ENCODE data around the gene OPCML. TPM values are rescaled to one million over a fixed set of nuclear protein-coding genes. Genes with fewer than 3 reads are reported as not detected.

Gene OPCML
- total and polyA plus RNA-seq, 2 donors (not counting 1 experiment from before 2014, with no cell fraction given) = 0.99 to 2.8 TPM

GRCh38 chr11:132784441-132784840 is 747.9 kb downstream of the OPCML start:
- no peak for TF ChIP-seq CTCF (conservative IDR thresholded peaks at IDR 0.05 in 1 of 2, IDR thresholded peaks at IDR 0.05 in 1 of 2; ENCODE audit: low read depth in 1 of 2, low read length in 2 of 2)
- TF ChIP-seq EZH2 (IDR thresholded peaks at IDR 0.05; ENCODE audit: low read length, missing control alignments) = no peak
- DNase-seq (ENCODE audit: low read depth in 2 of 2) = peak; percentile 67 to 76
- H3K9ac ChIP-seq (ENCODE audit: insufficient read depth, low read length) = no peak overlapping the region

GRCh38 chr11:132782102-132782501 is 750.2 kb downstream of the OPCML start:
- no peak for DNase-seq (ENCODE audit: low read depth in 2 of 2)
- TF ChIP-seq CTCF (conservative IDR thresholded peaks at IDR 0.05 in 1 of 2, IDR thresholded peaks at IDR 0.05 in 1 of 2; ENCODE audit: low read depth in 1 of 2, low read length in 2 of 2) (no peak), EZH2 (IDR thresholded peaks at IDR 0.05; ENCODE audit: low read length, missing control alignments) (no peak)
- Histone ChIP-seq H3K4me3 (replicated peaks in 1 of 4; ENCODE audit: control extremely low read depth in 1 of 4, insufficient read depth in 1 of 4, low read depth in 3 of 4, low read length in 4 of 4) (no peak overlapping the region), H4K20me1 (ENCODE audit: control insufficient read depth, extremely low read depth, insufficient read depth, low read length) (no peaks in the 10 kb centered on the region), H3K79me2 (ENCODE audit: control insufficient read depth, insufficient read depth, low read length) (no peaks in the 10 kb centered on the region), H3K27me3 (ENCODE audit: control insufficient read depth, insufficient read depth, low read length) (no peaks in the 10 kb centered on the region), H3K36me3 (ENCODE audit: control insufficient read depth, insufficient read depth, low read length) (no peaks in the 10 kb centered on the region), H3K9ac (ENCODE audit: insufficient read depth, low read length) (no peak overlapping the region), H3K4me1 (ENCODE audit: control insufficient read depth, extremely low read depth, insufficient read depth, low read length) (no peaks in the 10 kb centered on the region), H3K27ac (ENCODE audit: insufficient read depth, low read length) (no peak overlapping the region), H3K4me2 (ENCODE audit: extremely low read depth, insufficient read depth, low read length) (no peak overlapping the region), H2AFZ (ENCODE audit: low read length) (no peak overlapping the region), H3K9me3 (ENCODE audit: control insufficient read depth, insufficient read depth, low read depth, low read length) (no peaks in the 10 kb centered on the region)

More at GRCh38 chr11:132784441-132784840, 747.9 kb downstream of the OPCML start:
- Histone ChIP-seq H3K9me3 (ENCODE audit: control insufficient read depth, insufficient read depth, low read depth, low read length) (no peaks in the 10 kb centered on the region), H3K4me2 (ENCODE audit: extremely low read depth, insufficient read depth, low read length) (no peak overlapping the region), H2AFZ (ENCODE audit: low read length) (no peak overlapping the region), H4K20me1 (ENCODE audit: control insufficient read depth, extremely low read depth, insufficient read depth, low read length) (no peaks in the 10 kb centered on the region), H3K79me2 (ENCODE audit: control insufficient read depth, insufficient read depth, low read length) (no peaks in the 10 kb centered on the region), H3K36me3 (ENCODE audit: control insufficient read depth, insufficient read depth, low read length) (no peaks in the 10 kb centered on the region), H3K4me1 (ENCODE audit: control insufficient read depth, extremely low read depth, insufficient read depth, low read length) (no peaks in the 10 kb centered on the region), H3K27ac (ENCODE audit: insufficient read depth, low read length) (no peak overlapping the region), H3K27me3 (ENCODE audit: control insufficient read depth, insufficient read depth, low read length) (no peaks in the 10 kb centered on the region), H3K4me3 (replicated peaks in 1 of 4; ENCODE audit: control extremely low read depth in 1 of 4, insufficient read depth in 1 of 4, low read depth in 3 of 4, low read length in 4 of 4) (no peak overlapping the region)

- DNase-seq (ENCODE audit: low read depth in 2 of 2) = peak in 1 of 2 donors; percentile 31
These were observed 752.3 kb downstream of the OPCML start for GRCh38 chr11:132780046-132780445.

More at GRCh38 chr11:132780046-132780445, 752.3 kb downstream of the OPCML start:
- Histone ChIP-seq H3K27me3 (ENCODE audit: control insufficient read depth, insufficient read depth, low read length) (no peaks in the 10 kb centered on the region), H3K27ac (ENCODE audit: insufficient read depth, low read length) (no peak overlapping the region), H4K20me1 (ENCODE audit: control insufficient read depth, extremely low read depth, insufficient read depth, low read length) (no peaks in the 10 kb centered on the region), H3K4me3 (replicated peaks in 1 of 4; ENCODE audit: control extremely low read depth in 1 of 4, insufficient read depth in 1 of 4, low read depth in 3 of 4, low read length in 4 of 4) (no peak overlapping the region), H3K4me1 (ENCODE audit: control insufficient read depth, extremely low read depth, insufficient read depth, low read length) (no peaks in the 10 kb centered on the region), H3K4me2 (ENCODE audit: extremely low read depth, insufficient read depth, low read length) (no peak overlapping the region), H3K79me2 (ENCODE audit: control insufficient read depth, insufficient read depth, low read length) (no peaks in the 10 kb centered on the region), H3K9ac (ENCODE audit: insufficient read depth, low read length) (no peak overlapping the region), H2AFZ (ENCODE audit: low read length) (no peak overlapping the region), H3K36me3 (ENCODE audit: control insufficient read depth, insufficient read depth, low read length) (no peaks in the 10 kb centered on the region), H3K9me3 (ENCODE audit: control insufficient read depth, insufficient read depth, low read depth, low read length) (no peaks in the 10 kb centered on the region)
- TF ChIP-seq EZH2 (IDR thresholded peaks at IDR 0.05; ENCODE audit: low read length, missing control alignments) = no peak
- no peak for TF ChIP-seq CTCF (conservative IDR thresholded peaks at IDR 0.05 in 1 of 2, IDR thresholded peaks at IDR 0.05 in 1 of 2; ENCODE audit: low read depth in 1 of 2, low read length in 2 of 2)
